NT2/D1 (cell line): ENCODE results near the gene SND1.

Source experiments
- SUZ12 ChIP-seq: IDR thresholded peaks from 2 replicates; pipeline ENCODE4 v1.6.1; 2011; ENCODE audit not compliant: insufficient read length, insufficient read depth; ENCODE audit errors: extremely low read depth
- YY1 ChIP-seq: IDR thresholded peaks from 2 replicates; pipeline ENCODE4 v1.6.1; 2011; ENCODE audit not compliant: insufficient read length, insufficient read depth

- TF ChIP-seq SUZ12: no peak
- no peak for TF ChIP-seq YY1
Measured at GRCh38 chr7:127845522-127846214, 193.7 kb downstream of the SND1 start.
